H9 (cell line): ENCODE data around the gene PON2. TPM values are rescaled to one million over a fixed set of nuclear protein-coding genes. Genes with fewer than 3 reads are reported as not detected.

Source experiments
- DNase-seq: peaks from one replicate; pipeline ENCODE4 v3.0.0-alpha.2; 2017
- H2AFZ ChIP-seq: one replicate; pipeline ENCODE4 v1.6.1; 2013; ENCODE audit warnings: mild to moderate bottlenecking, low read length, control low read depth, moderate library complexity
- H2AK5ac ChIP-seq: 2 replicates; pipeline ENCODE4 v1.6.1; 2013; ENCODE audit warnings: low read length, control low read depth, mixed read lengths; ENCODE audit not compliant: insufficient read length
- H2BK120ac ChIP-seq: one replicate; pipeline ENCODE4 v1.6.1; 2013; ENCODE audit warnings: low read depth, mild to moderate bottlenecking, low read length, control low read depth, inconsistent platforms; ENCODE audit not compliant: poor library complexity, severe bottlenecking
- H2BK12ac ChIP-seq: 2 replicates; pipeline ENCODE4 v1.6.1; 2013; ENCODE audit warnings: low read length, control low read depth, mixed read lengths, low read depth; ENCODE audit not compliant: insufficient read length
- H2BK15ac ChIP-seq: 2 replicates; pipeline ENCODE4 v1.6.1; 2013; ENCODE audit warnings: low read depth, low read length, control low read depth
- H2BK20ac ChIP-seq: one replicate; pipeline ENCODE4 v1.6.1; 2013; ENCODE audit warnings: low read depth, mild to moderate bottlenecking, low read length, control low read depth, inconsistent platforms; ENCODE audit not compliant: poor library complexity, severe bottlenecking
- H2BK5ac ChIP-seq: 2 replicates; pipeline ENCODE4 v1.6.1; 2013; ENCODE audit warnings: low read length, control low read depth, mixed read lengths; ENCODE audit not compliant: insufficient read length
- H3K14ac ChIP-seq: 2 replicates; pipeline ENCODE4 v1.6.1; 2013; ENCODE audit warnings: low read length, control low read depth; ENCODE audit not compliant: insufficient read depth
- H3K18ac ChIP-seq: 2 replicates; pipeline ENCODE4 v1.6.1; 2013; ENCODE audit warnings: low read depth, mild to moderate bottlenecking, mixed read lengths, low read length, control low read depth; ENCODE audit not compliant: insufficient read length
- H3K23ac ChIP-seq: 2 replicates; pipeline ENCODE4 v1.6.1; 2013; ENCODE audit warnings: low read length, control low read depth, mixed read lengths, low read depth; ENCODE audit not compliant: insufficient read length
- H3K23me2 ChIP-seq: 2 replicates; pipeline ENCODE4 v1.6.1; 2013; ENCODE audit warnings: low read depth, mild to moderate bottlenecking, mixed read lengths, low read length, control low read depth; ENCODE audit not compliant: insufficient read length, poor library complexity, severe bottlenecking
- H3K27ac ChIP-seq: 2 replicates; pipeline ENCODE4 v1.5.1; 2013; ENCODE audit warnings: low read length, control low read depth, mixed read lengths, low read depth; ENCODE audit not compliant: insufficient read length
- H3K27me3 ChIP-seq: 2 replicates; pipeline ENCODE4 v1.6.1; 2013; ENCODE audit warnings: low read length, control low read depth, inconsistent platforms; ENCODE audit not compliant: insufficient read depth
- H3K4ac ChIP-seq: 2 replicates; pipeline ENCODE4 v1.6.1; 2013; ENCODE audit warnings: low read depth, mild to moderate bottlenecking, control low read depth, inconsistent platforms, low read length, moderate library complexity
- H3K4me1 ChIP-seq: 2 replicates; pipeline ENCODE4 v1.6.1; 2013; ENCODE audit warnings: low read length, control low read depth, inconsistent platforms; ENCODE audit not compliant: insufficient read depth
- H3K4me2 ChIP-seq: 2 replicates; pipeline ENCODE4 v1.6.1; 2013; ENCODE audit warnings: low read length, control low read depth, mixed read lengths; ENCODE audit not compliant: insufficient read length, insufficient read depth
- H3K56ac ChIP-seq: 2 replicates; pipeline ENCODE4 v1.6.1; 2013; ENCODE audit warnings: low read depth, mild to moderate bottlenecking, mixed read lengths, low read length, control low read depth; ENCODE audit not compliant: insufficient read length
- H3K79me1 ChIP-seq: 2 replicates; pipeline ENCODE4 v1.6.1; 2013; ENCODE audit warnings: low read depth, mild to moderate bottlenecking, moderate library complexity, low read length, control low read depth, inconsistent platforms; ENCODE audit not compliant: insufficient read depth, poor library complexity, severe bottlenecking
- H3K79me2 ChIP-seq: 2 replicates; pipeline ENCODE4 v1.6.1; 2013; ENCODE audit warnings: low read length, control low read depth, inconsistent platforms; ENCODE audit not compliant: insufficient read depth
- H3K9ac ChIP-seq: 2 replicates; pipeline ENCODE4 v1.6.1; 2013; ENCODE audit warnings: low read length, control low read depth, mixed read lengths; ENCODE audit not compliant: insufficient read length; ENCODE audit errors: extremely low read depth
- H3K9me3 ChIP-seq: one replicate; pipeline ENCODE4 v1.6.1; 2013; ENCODE audit warnings: low read depth, low read length, inconsistent platforms; ENCODE audit not compliant: control insufficient read depth
- H3T11ph ChIP-seq: one replicate; pipeline ENCODE4 v1.6.1; 2013; ENCODE audit warnings: mild to moderate bottlenecking, low read length, control low read depth, inconsistent platforms
- H4K20me1 ChIP-seq: one replicate; pipeline ENCODE4 v1.6.1; 2013; ENCODE audit not compliant: control insufficient read depth, insufficient read length, insufficient read depth
- H4K5ac ChIP-seq: 2 replicates; pipeline ENCODE4 v1.6.1; 2013; ENCODE audit warnings: low read depth, mild to moderate bottlenecking, mixed read lengths, low read length, control low read depth; ENCODE audit not compliant: insufficient read length
- H4K8ac ChIP-seq: replicated peaks from 2 replicates; pipeline ENCODE4 v1.6.1; 2013; ENCODE audit warnings: low read length, control low read depth, mixed read lengths, low read depth; ENCODE audit not compliant: insufficient read length
- H4K91ac ChIP-seq: 2 replicates; pipeline ENCODE4 v1.6.1; 2013; ENCODE audit warnings: low read depth, mild to moderate bottlenecking, moderate library complexity, mixed read lengths, low read length, control low read depth; ENCODE audit not compliant: insufficient read length
- H3K27ac Mint-ChIP-seq, 3 experiments: 2 replicates in 2 of 3; 3 replicates in 1 of 3; pipeline ENCODE4 v1.8.0; 2020 to 2021; ENCODE audit warnings: mixed read lengths in 3 of 3, mild to moderate bottlenecking in 1 of 3, moderate library complexity in 1 of 3
- H3K27me3 Mint-ChIP-seq: 2 replicates; pipeline ENCODE4 v1.8.0; 2021; ENCODE audit warnings: low read depth, mild to moderate bottlenecking, moderate library complexity, mixed read lengths
- H3K36me3 Mint-ChIP-seq, 3 experiments: 2 replicates in 2 of 3; 3 replicates in 1 of 3; pipeline ENCODE4 v1.8.0; 2020 to 2021; ENCODE audit warnings: low read depth in 3 of 3, mixed read lengths in 3 of 3; ENCODE audit not compliant: insufficient read depth in 1 of 3
- H3K4me1 Mint-ChIP-seq, 2 experiments: 2 replicates each; pipeline ENCODE4 v1.8.0; 2020; ENCODE audit warnings: mixed read lengths in 2 of 2
- H3K4me3 Mint-ChIP-seq, 2 experiments: 2 replicates in 1 of 2; 3 replicates in 1 of 2; pipeline ENCODE4 v1.8.0; 2020 to 2021; ENCODE audit warnings: mild to moderate bottlenecking in 2 of 2, mixed read lengths in 2 of 2, moderate library complexity in 1 of 2
- H3K9me3 Mint-ChIP-seq, 2 experiments: 2 replicates in 1 of 2; 3 replicates in 1 of 2; pipeline ENCODE4 v1.8.0; 2020; ENCODE audit warnings: mild to moderate bottlenecking in 2 of 2, mixed read lengths in 2 of 2, moderate library complexity in 1 of 2
- CTCF ChIP-seq: fragments of 200-600 bp; sonication (generic); conservative IDR thresholded peaks from 3 replicates; pipeline ENCODE4 v1.8.0; 2021; ENCODE audit warnings: antibody characterized with exemption, mild to moderate bottlenecking
- whole genome bisulfite sequencing: extraction: QIAGEN DNeasy Blood & Tissue Kit; methylation state at CpG from one replicate; pipeline ENCODE4 v1.1.7; 2013; ENCODE audit warnings: missing lambda C conversion rate, low lambda C conversion rate, mixed read lengths; ENCODE audit not compliant: insufficient read length; ENCODE audit errors: extremely low coverage; 5-methylcytosine and 5-hydroxymethylcytosine counted together
- total RNA-seq: library from RNA; stranded (reverse); gene quantifications from 2 replicates; pipeline ENCODE4 v1.2.1, GENCODE V29; 2021

Gene PON2
- total RNA-seq, 1 experiment from 2014 or later: 26.7 TPM

- Mint-ChIP-seq H3K36me3 (peaks cover 10 to 33% (median 18%) of the 10 kb centered on the region in 3 experiments; a peak in 6 of 7 replicates), H3K27ac (no peak overlapping the region; a peak in 2 of 7 replicates), H3K27me3 (no peaks in the 10 kb centered on the region; the same call in 1 of the 2 replicates), H3K9me3 (peaks cover 33 to 38% of the 10 kb centered on the region in 2 experiments), H3K4me1 (no peaks in the 10 kb centered on the region), H3K4me3 (no peak overlapping the region)
- no peak overlapping the region for H2BK120ac ChIP-seq
- no peak overlapping the region for H3K9ac ChIP-seq
- no peak overlapping the region for H3K56ac ChIP-seq
- H3K4me2 ChIP-seq: no peak overlapping the region
- H4K8ac ChIP-seq: no peak overlapping the region
- H3K23me2 ChIP-seq: no peaks in the 10 kb centered on the region
- no CpG with 5 or more reads among the region's 18 CpGs for WGBS
- TF ChIP-seq CTCF: no peak
- no peak overlapping the region for H2BK12ac ChIP-seq
- H3K14ac ChIP-seq: no peak overlapping the region
- H3K27ac ChIP-seq: no peak overlapping the region
- no peaks in the 10 kb centered on the region for H3K79me2 ChIP-seq
- no peak for DNase-seq
- H4K91ac ChIP-seq: no peak overlapping the region
- H3K4ac ChIP-seq: no peak overlapping the region
- no peak overlapping the region for H4K5ac ChIP-seq
- no peak overlapping the region for H2BK20ac ChIP-seq
- H3K18ac ChIP-seq: no peak overlapping the region
- no peaks in the 10 kb centered on the region for H3K79me1 ChIP-seq
- no peak overlapping the region for H3K23ac ChIP-seq
- H2AFZ ChIP-seq: peak overlapping the region; percentile 68
- H2BK15ac ChIP-seq: no peak overlapping the region
- no peak overlapping the region for H3T11ph ChIP-seq
- no peaks in the 10 kb centered on the region for H4K20me1 ChIP-seq
- no peak overlapping the region for H2AK5ac ChIP-seq
- H3K27me3 ChIP-seq: no peaks in the 10 kb centered on the region
- no peaks in the 10 kb centered on the region for H3K9me3 ChIP-seq
- no peaks in the 10 kb centered on the region for H3K4me1 ChIP-seq
- no peak overlapping the region for H2BK5ac ChIP-seq
Measured at GRCh38 chr7:95376632-95377400, 58.0 kb downstream of the PON2 start.
